Duodenal mucosa (tissue), 2 donors: ENCODE results near the gene SAMD4A.

Experiments
- H3K27ac ChIP-seq: one replicate; pipeline ENCODE4 v1.7.0; 2013; ENCODE audit warnings: low read depth, low read length
- H3K27me3 ChIP-seq, 2 donors: one replicate each; pipeline ENCODE4 v1.7.0; 2013; ENCODE audit warnings: low read length in 2 of 2, control low read depth in 1 of 2; ENCODE audit not compliant: insufficient read depth in 2 of 2, control insufficient read depth in 1 of 2
- H3K36me3 ChIP-seq, 2 donors: one replicate each; pipeline ENCODE4 v1.7.0; 2013; ENCODE audit warnings: low read length in 2 of 2, control low read depth in 1 of 2; ENCODE audit not compliant: insufficient read depth in 2 of 2, control insufficient read depth in 1 of 2
- H3K4me1 ChIP-seq, 2 donors: one replicate each; pipeline ENCODE4 v1.7.0; 2013; ENCODE audit warnings: low read length in 2 of 2, control low read depth in 1 of 2; ENCODE audit not compliant: insufficient read depth in 2 of 2, control insufficient read depth in 1 of 2
- H3K4me3 ChIP-seq, 2 donors: one replicate each; pipeline ENCODE4 v1.7.0; 2013; ENCODE audit warnings: low read length in 2 of 2, low read depth in 1 of 2
- H3K9ac ChIP-seq, 2 donors: one replicate each; pipeline ENCODE4 v1.7.0; 2013; ENCODE audit warnings: low read length in 2 of 2, low read depth in 1 of 2
- H3K9me3 ChIP-seq, 2 donors: one replicate each; pipeline ENCODE4 v1.7.0; 2013; ENCODE audit warnings: low read length in 2 of 2, control low read depth in 1 of 2; ENCODE audit not compliant: control insufficient read depth in 1 of 2

The SAMD4A gene

DNA sequence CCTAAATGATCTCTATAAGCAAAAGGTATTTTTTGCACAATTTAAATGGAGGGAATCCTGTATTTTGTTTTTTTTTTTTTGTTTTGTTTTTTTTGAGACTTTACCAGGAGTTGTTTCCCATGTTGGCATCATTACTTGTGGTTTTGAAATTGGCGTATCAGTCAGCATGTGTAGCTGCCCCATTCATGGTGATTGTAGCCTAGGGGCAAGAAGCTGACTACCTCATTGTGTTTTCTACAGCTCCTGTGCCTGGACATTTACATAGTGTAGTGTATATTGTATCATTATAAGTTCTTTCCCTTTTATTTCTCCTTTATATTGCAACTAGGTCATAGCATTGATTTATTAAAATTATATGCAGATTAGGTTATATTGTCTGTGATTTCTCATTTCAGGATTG, 24.5 kb downstream of the SAMD4A start:
- H3K27me3 ChIP-seq: no peaks in the 10 kb centered on the region
- no peaks in the 10 kb centered on the region for H3K9me3 ChIP-seq
- no peaks in the 10 kb centered on the region for H3K36me3 ChIP-seq
- H3K4me1 ChIP-seq: no peaks in the 10 kb centered on the region
- no peak overlapping the region for H3K27ac ChIP-seq
- H3K4me3 ChIP-seq: no peak overlapping the region
- no peak overlapping the region for H3K9ac ChIP-seq

DNA sequence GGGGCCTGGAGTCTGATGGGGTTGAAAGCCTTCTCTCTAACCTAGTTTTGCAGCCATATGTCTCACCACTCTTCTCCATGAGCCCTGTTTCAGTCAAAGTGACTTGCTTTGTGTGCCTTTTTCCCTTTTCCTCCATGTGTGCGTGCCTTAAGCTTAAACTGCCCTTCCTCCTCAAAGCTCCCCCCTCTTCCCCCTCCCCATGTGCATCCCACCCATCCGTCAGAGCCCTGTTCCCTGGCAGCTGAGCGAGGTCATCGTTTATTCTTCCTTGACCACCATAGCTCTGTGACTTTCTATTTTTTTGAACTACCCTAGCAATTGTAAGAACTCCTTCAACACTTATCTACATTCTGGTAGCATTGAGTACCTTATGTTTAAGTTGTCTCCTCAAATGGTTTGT, 24.9 kb downstream of the SAMD4A start:
- Histone ChIP-seq H3K4me1 (no peaks in the 10 kb centered on the region), H3K4me3 (no peak overlapping the region), H3K36me3 (no peaks in the 10 kb centered on the region), H3K9me3 (no peaks in the 10 kb centered on the region), H3K27me3 (no peaks in the 10 kb centered on the region), H3K9ac (no peak overlapping the region), H3K27ac (no peak overlapping the region)

GRCh38 chr14:54593860-54594259, 26.9 kb downstream of the SAMD4A start:
- Histone ChIP-seq H3K27me3 (no peaks in the 10 kb centered on the region), H3K36me3 (no peaks in the 10 kb centered on the region), H3K27ac (no peak overlapping the region), H3K9ac (no peak overlapping the region), H3K4me1 (no peaks in the 10 kb centered on the region), H3K4me3 (no peak overlapping the region), H3K9me3 (no peaks in the 10 kb centered on the region)

- H3K9me3 ChIP-seq: no peaks in the 10 kb centered on the region
- H3K4me3 ChIP-seq: no peak overlapping the region
- H3K27ac ChIP-seq: no peak overlapping the region
- no peaks in the 10 kb centered on the region for H3K4me1 ChIP-seq
- no peaks in the 10 kb centered on the region for H3K27me3 ChIP-seq
- no peak overlapping the region for H3K9ac ChIP-seq
- no peaks in the 10 kb centered on the region for H3K36me3 ChIP-seq
These were observed 27.6 kb downstream of the SAMD4A start for GRCh38 chr14:54594537-54594936.

GRCh38 chr14:54597795-54598443, 31.0 kb downstream of the SAMD4A start:
- Histone ChIP-seq H3K27ac (no peak overlapping the region), H3K4me3 (no peak overlapping the region), H3K4me1 (no peaks in the 10 kb centered on the region), H3K9me3 (no peaks in the 10 kb centered on the region), H3K9ac (no peak overlapping the region), H3K27me3 (no peaks in the 10 kb centered on the region), H3K36me3 (no peaks in the 10 kb centered on the region)

GRCh38 chr14:54599966-54600716, 33.2 kb downstream of the SAMD4A start:
- Histone ChIP-seq H3K4me1 (no peaks in the 10 kb centered on the region), H3K27ac (no peak overlapping the region), H3K36me3 (no peaks in the 10 kb centered on the region), H3K9me3 (no peaks in the 10 kb centered on the region), H3K27me3 (no peaks in the 10 kb centered on the region), H3K4me3 (no peak overlapping the region), H3K9ac (no peak overlapping the region)

DNA sequence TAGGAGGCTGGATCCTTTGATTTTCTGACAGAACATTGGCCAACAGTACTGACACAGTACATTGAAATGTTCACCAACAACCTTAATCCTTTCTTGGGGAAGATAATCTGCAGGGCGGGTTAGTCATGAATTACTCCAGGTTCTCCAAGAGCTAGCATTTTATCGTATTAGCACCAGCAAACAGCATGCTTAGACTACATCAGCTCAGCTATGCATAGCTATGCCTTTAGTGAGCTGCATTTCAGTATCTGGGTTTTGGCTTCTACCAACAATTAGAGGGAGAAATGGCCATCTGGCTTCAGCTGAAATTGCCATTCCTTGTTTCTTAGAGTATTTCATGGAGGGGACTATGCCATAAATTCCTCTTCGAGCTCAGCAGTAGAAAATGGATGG, 33.8 kb downstream of the SAMD4A start:
- Histone ChIP-seq H3K9ac (no peak overlapping the region), H3K27me3 (no peaks in the 10 kb centered on the region), H3K36me3 (no peaks in the 10 kb centered on the region), H3K27ac (no peak overlapping the region), H3K4me1 (no peaks in the 10 kb centered on the region), H3K9me3 (no peaks in the 10 kb centered on the region), H3K4me3 (no peak overlapping the region)

DNA sequence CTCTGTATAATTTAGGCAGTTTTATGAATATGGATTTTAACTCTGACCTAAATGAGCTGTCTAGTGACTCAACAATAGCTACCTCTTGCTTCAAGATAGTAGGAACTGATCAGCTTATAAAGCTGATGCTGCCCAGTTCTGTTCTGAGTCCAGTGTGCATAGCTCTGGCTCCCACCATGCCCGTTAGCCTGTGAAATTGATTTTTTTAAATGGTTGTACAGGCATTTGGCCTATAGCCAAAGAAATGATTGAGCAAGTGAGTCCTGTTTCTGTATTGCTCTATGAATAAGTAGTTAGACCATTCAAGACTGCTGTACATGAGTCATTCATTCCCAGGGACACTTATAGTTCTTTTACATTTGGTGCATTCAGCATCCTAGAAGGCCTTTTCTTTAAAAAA, 36.4 kb downstream of the SAMD4A start:
- Histone ChIP-seq H3K27ac (no peak overlapping the region), H3K4me1 (no peaks in the 10 kb centered on the region), H3K27me3 (no peaks in the 10 kb centered on the region)

DNA sequence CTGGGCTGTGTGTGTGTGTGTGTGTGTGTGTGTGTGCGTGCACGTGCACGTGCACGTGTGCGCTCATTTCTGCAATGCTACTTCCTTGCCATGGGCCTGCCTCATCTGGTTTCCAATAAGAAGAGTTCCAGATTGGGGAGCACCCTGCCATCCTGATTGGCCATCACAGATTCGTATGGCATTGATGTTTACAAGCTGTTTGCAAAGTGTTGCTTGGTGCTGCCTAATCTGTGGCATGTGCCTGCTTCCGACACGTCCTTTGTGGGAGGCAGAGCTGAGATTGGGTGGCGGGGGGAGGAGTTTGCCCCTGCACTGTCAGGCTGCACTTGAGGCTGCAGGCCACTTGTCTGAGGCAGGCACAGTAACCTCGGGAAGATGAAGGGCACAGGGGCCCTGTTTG, 39.2 kb downstream of the SAMD4A start:
- Histone ChIP-seq H3K4me3 (no peak overlapping the region), H3K27ac (no peak overlapping the region), H3K4me1 (no peaks in the 10 kb centered on the region)

More for the DNA sequence above, 36.4 kb downstream of the SAMD4A start:
- Histone ChIP-seq H3K9ac (no peak overlapping the region), H3K36me3 (no peaks in the 10 kb centered on the region), H3K4me3 (no peak overlapping the region), H3K9me3 (no peaks in the 10 kb centered on the region)

GRCh38 chr14:54606631-54607133, 39.8 kb downstream of the SAMD4A start:
- H3K4me3 ChIP-seq: no peak overlapping the region
- H3K27ac ChIP-seq: no peak overlapping the region
- H3K36me3 ChIP-seq: no peaks in the 10 kb centered on the region
- H3K4me1 ChIP-seq: no peaks in the 10 kb centered on the region
- H3K9me3 ChIP-seq: no peaks in the 10 kb centered on the region
- no peak overlapping the region for H3K9ac ChIP-seq
- H3K27me3 ChIP-seq: no peaks in the 10 kb centered on the region

More for the DNA sequence above, 39.2 kb downstream of the SAMD4A start:
- no peaks in the 10 kb centered on the region for H3K9me3 ChIP-seq
- H3K27me3 ChIP-seq: no peaks in the 10 kb centered on the region
- no peak overlapping the region for H3K9ac ChIP-seq
- H3K36me3 ChIP-seq: no peaks in the 10 kb centered on the region
